DOHH2 (cell line): ENCODE results near the gene HPSE2.

Experiments used
- H3F3A ChIP-seq: fragments of 200-600 bp; sonication (generic), shearing (Covaris generic); 2 replicates; pipeline ENCODE4 v1.6.0; 2016; ENCODE audit warnings: antibody characterized with exemption, mild to moderate bottlenecking; ENCODE audit not compliant: control insufficient read depth, insufficient read depth
- H3K27ac ChIP-seq: fragments of 200-600 bp; sonication (generic); 2 replicates; pipeline ENCODE4 v1.5.1; 2014; ENCODE audit warnings: low read depth, mild to moderate bottlenecking, low read length, moderate library complexity
- H3K27me3 ChIP-seq: fragments of 200-600 bp; sonication (generic); 2 replicates; pipeline ENCODE4 v1.6.1; 2014; ENCODE audit warnings: mild to moderate bottlenecking, low read length, mixed read lengths; ENCODE audit not compliant: control insufficient read depth
- H3K36me3 ChIP-seq: fragments of 200-600 bp; sonication (generic); 2 replicates; pipeline ENCODE4 v1.6.1; 2014; ENCODE audit warnings: mild to moderate bottlenecking, low read length, moderate library complexity, mixed read lengths; ENCODE audit not compliant: control insufficient read depth
- H3K4me1 ChIP-seq: fragments of 200-600 bp; sonication (generic); 2 replicates; pipeline ENCODE4 v1.6.1; 2014; ENCODE audit warnings: mild to moderate bottlenecking, low read length, mixed read lengths; ENCODE audit not compliant: control insufficient read depth
- H3K4me2 ChIP-seq: fragments of 200-600 bp; sonication (generic); 2 replicates; pipeline ENCODE4 v1.6.0; 2014; ENCODE audit warnings: mild to moderate bottlenecking, low read length, moderate library complexity
- H3K4me3 ChIP-seq: fragments of 200-600 bp; sonication (generic); 2 replicates; pipeline ENCODE4 v1.5.1; 2014; ENCODE audit warnings: mild to moderate bottlenecking, low read length, mixed read lengths
- H3K79me2 ChIP-seq: fragments of 200-600 bp; sonication (generic); 2 replicates; pipeline ENCODE4 v1.6.1; 2014; ENCODE audit warnings: mild to moderate bottlenecking, low read length, mixed read lengths; ENCODE audit not compliant: control insufficient read depth
- H3K9me2 ChIP-seq: fragments of 200-600 bp; sonication (generic); replicated peaks from 2 replicates; pipeline ENCODE4 v1.6.1; 2014; ENCODE audit warnings: mild to moderate bottlenecking, low read length, mixed read lengths; ENCODE audit not compliant: control insufficient read depth
- H3K9me3 ChIP-seq: fragments of 200-600 bp; sonication (generic); 2 replicates; pipeline ENCODE4 v1.6.1; 2014; ENCODE audit warnings: antibody characterized with exemption, low read length, mixed read lengths; ENCODE audit not compliant: control insufficient read depth, insufficient read depth
- H4K20me1 ChIP-seq: fragments of 200-600 bp; sonication (generic); 2 replicates; pipeline ENCODE4 v1.6.0; 2014; ENCODE audit warnings: low read depth, mild to moderate bottlenecking, antibody characterized with exemption, low read length, moderate library complexity; ENCODE audit not compliant: control insufficient read depth, insufficient read depth
- CTCF ChIP-seq: fragments of 200-600 bp; sonication (generic); IDR thresholded peaks from one replicate; pipeline ENCODE4 v1.5.1; 2014; ENCODE audit warnings: antibody characterized with exemption, mild to moderate bottlenecking, low read depth, low read length; ENCODE audit not compliant: poor library complexity, severe bottlenecking
- EZH2phosphoT487 ChIP-seq: fragments of 200-600 bp; sonication (generic); IDR thresholded peaks from 2 replicates; pipeline ENCODE4 v1.6.1; 2017; ENCODE audit warnings: borderline replicate concordance, mild to moderate bottlenecking, antibody characterized with exemption, low read length, moderate library complexity, mixed read lengths

Gene HPSE2

DNA sequence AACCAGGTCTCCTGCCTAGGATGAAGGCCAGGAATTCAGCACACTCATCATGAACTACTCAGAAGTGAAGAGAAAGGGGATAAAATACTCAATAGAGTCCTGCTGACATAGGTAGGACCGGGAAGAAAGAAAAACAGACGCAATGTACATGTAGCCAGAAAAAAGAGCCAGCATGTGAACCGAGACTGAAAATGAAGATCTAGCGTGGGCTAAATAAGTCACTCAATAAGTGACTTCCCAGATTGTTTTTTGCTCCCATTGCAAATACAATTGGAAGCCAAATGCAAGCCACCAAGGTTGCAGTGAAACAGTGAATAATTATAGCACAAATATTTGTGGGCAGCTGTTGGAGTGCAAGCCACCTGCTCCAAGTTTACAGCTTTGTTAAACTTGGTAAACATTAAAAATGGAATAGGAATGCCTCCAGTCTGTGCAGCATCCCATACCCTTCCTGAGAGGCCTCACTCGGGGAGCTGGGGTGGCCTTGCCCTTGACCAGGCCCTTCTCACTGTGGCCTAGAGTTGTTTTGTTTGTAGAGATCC lies 754.2 kb downstream of the HPSE2 start:
- Histone ChIP-seq H3K36me3 (no peaks in the 10 kb centered on the region), H3K27me3 (no peaks in the 10 kb centered on the region), H3F3A (no peaks in the 10 kb centered on the region), H3K27ac (no peak overlapping the region), H3K79me2 (no peaks in the 10 kb centered on the region), H3K9me3 (peaks cover 4% of the 10 kb centered on the region), H4K20me1 (no peaks in the 10 kb centered on the region), H3K4me2 (no peak overlapping the region), H3K4me1 (peaks cover 14% of the 10 kb centered on the region), H3K9me2 (no peaks in the 10 kb centered on the region), H3K4me3 (no peak overlapping the region)
- no peak for TF ChIP-seq EZH2phosphoT487
- no peak for TF ChIP-seq CTCF

DNA sequence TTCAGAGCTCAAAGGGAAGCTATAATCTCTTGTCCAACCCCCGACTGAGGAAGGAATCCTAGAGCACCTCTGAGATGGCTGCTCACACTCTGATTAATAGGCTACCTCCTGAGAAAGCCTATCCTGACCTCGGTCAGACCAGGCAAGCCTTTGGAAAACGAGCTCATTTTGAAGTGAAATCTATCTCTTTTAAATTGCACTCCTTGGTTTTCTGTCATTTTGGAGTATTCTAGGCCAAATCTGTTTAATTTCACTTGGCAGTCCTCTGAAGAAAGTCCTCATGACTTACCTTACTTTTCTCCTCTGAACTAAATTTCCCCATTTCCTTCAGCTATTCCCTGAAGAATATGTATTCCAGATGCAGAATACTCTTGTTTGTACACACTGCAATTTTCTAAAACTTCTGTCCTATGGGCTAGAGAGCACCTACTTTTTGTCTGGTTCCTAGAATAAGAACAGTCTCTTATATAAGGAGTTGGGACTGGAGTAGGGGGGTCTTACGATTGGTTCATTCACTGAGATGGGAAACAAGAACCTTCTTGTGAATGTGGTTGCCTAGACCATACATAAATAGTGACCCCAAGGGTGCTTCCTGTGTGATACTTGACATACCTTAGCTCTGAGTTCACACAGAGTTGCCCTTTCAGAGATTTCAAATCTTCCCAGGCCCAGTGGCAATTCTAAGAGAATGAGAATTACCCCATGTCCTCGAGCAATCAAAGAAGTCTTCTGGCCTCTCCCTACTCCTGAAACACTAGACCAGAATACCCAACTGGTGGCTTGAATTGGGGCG lies 757.0 kb downstream of the HPSE2 start:
- no peaks in the 10 kb centered on the region for H4K20me1 ChIP-seq
- no peaks in the 10 kb centered on the region for H3K9me2 ChIP-seq
- TF ChIP-seq EZH2phosphoT487 (no peak), CTCF (no peak)
- no peak overlapping the region for H3K4me2 ChIP-seq
- H3K27ac ChIP-seq, result no peak overlapping the region
- peaks cover 33% of the 10 kb centered on the region for H3K4me1 ChIP-seq
- H3K4me3 ChIP-seq, result no peak overlapping the region
- H3K79me2 ChIP-seq, result no peaks in the 10 kb centered on the region
- H3F3A ChIP-seq, result no peaks in the 10 kb centered on the region
- no peaks in the 10 kb centered on the region for H3K27me3 ChIP-seq
- peaks cover 4% of the 10 kb centered on the region for H3K9me3 ChIP-seq
- H3K36me3 ChIP-seq, result no peaks in the 10 kb centered on the region

- TF ChIP-seq EZH2phosphoT487 (no peak), CTCF (no peak)
- Histone ChIP-seq H3K9me2 (no peaks in the 10 kb centered on the region), H3F3A (no peaks in the 10 kb centered on the region), H3K4me3 (no peak overlapping the region), H3K27me3 (no peaks in the 10 kb centered on the region), H3K4me2 (no peak overlapping the region), H3K36me3 (no peaks in the 10 kb centered on the region), H3K9me3 (no peaks in the 10 kb centered on the region), H3K79me2 (no peaks in the 10 kb centered on the region), H3K27ac (no peak overlapping the region), H3K4me1 (peaks cover 34% of the 10 kb centered on the region), H4K20me1 (no peaks in the 10 kb centered on the region)
These were observed 757.8 kb downstream of the HPSE2 start for GRCh38 chr10:98477861-98478260.
